NOMO-1 (cell line): ENCODE data around the gene CAMK2D.

ENCODE experiments used
- DNase-seq, 2 experiments: peaks; one replicate each; lab custom pipeline; 2025; ENCODE audit not compliant: unreplicated experiment in 2 of 2; lab: John Stamatoyannopoulos, UW

CAMK2D gene

DNA sequence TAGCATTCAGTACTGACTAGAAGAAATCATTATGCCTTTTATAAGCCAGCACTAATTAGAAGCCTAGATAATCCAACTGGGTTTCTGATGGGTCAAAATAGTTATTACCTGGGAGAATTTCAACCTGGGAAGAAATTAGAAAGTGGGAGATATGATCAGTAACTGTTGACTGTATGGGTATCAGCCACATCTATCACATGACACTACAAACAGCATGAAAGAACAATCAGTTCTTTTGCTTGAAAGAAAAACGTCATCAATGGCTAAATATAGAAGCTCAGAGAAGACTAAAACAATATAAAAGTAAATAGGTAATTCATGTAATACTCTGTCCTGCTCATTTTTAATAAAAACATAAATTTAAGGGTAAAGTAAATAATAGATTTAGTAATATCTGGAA lies 145.1 kb downstream of the CAMK2D start:
- DNase-seq = no peak

DNA sequence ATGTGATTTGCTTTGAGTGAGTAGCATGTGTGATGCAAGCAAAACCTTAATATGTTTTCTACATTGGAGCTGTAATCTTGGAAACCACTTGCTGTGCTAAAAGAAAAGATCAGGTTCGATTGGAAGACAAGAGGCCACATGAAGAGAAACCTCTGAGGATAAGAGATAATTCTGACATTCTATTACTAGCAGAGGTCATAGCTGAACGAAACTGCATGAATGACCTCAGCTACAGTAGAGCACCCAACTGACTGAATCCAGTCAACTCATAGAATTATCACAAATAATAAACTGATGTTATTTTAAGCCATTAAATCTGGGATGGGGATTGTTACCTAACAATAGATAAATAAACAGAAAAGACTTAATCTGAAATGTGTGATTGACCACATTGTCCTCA lies 147.1 kb downstream of the CAMK2D start:
- no peak for DNase-seq

- DNase-seq = no peak
These were observed 148.0 kb downstream of the CAMK2D start for GRCh38 chr4:113613503-113613902.

GRCh38 chr4:113610537-113610936 lies 151.0 kb downstream of the CAMK2D start:
- DNase-seq = no peak

DNA sequence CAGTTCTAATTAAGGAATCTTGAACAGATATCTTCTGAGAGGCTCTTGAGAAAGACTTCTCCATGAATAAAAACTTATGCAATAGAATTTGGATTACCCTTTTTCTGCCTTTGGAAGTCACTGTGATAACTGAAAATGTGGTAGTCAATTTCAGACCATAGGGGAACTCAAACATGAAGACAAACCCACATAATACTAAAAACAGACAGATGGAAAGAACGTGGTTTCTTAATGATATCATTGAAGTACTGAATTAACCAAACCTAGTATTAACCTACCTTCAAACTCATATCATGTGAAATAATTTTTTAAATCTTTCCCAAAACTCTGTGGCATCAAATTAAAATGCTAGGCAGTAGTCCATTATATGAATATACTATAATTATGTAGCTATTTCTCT lies 153.5 kb downstream of the CAMK2D start:
- DNase-seq = no peak

DNA sequence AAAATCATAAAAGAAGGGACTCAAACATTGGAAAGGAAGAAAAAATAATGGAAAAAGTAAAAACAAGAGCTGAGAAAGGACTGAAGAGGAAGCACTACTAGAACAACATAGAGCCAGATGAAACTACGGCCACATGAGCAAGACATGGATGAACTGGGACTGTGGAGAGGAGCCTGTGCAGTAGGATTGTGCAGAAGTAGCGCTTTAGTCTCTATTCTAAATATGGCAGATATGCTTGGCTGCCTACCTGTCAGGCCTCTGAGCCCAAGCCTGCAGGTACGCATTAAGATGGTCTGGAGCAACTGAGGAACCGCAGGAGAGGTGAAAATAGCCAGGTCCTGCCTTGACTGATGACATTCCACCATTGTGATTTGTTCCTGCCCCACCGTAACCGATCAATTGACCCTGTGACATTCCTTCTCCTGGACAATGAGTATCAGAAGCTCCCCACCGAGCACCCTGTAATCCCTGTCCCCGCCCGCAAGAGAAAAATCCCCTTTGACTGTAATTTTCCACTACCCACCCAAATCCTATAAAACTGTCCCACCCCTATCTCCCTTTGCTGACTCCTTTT lies 154.3 kb downstream of the CAMK2D start:
- DNase-seq = no peak

- DNase-seq = no peak
These were observed 156.6 kb downstream of the CAMK2D start for GRCh38 chr4:113604955-113605354.

DNA sequence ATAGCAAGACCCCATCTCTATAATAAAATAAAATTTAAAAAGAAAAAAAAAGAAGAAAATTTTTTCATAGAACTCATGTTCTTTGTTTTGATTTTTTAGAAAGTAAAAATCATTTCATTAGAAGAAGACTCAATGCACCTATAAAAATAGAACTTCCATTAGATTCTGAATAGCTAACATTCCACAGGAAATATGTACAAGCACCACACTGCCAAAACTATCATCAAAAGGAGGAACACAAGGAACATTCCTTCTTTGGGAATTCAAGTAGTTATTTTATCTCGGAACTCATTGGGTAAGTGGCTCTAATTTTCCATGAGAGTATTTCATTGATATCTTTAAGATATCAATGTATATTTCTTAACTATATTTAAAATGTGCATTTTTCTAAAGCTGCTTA lies 157.6 kb downstream of the CAMK2D start:
- no peak for DNase-seq

- DNase-seq = no peak
These were observed 158.8 kb downstream of the CAMK2D start for GRCh38 chr4:113602646-113603228.

- DNase-seq = no peak
These were observed 159.9 kb downstream of the CAMK2D start for GRCh38 chr4:113601636-113602035.

DNA sequence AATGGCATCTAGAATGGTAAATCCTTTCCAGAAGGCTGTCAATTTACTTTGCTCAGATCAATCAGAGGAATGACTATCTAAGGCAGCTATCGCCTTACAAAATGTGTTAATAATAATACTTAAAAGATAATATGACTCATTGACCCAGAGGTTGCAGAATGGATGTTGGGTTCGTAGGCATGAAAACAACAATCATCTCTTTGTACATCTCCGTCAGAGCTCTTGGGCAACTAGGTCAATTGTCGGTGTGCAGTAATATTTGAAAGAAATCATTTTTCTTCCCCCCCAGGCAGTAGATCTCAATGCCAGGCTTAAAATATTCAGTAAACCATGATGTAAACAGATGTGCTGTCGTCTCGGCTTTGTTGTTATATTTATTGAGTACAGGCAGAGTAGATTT lies 165.1 kb downstream of the CAMK2D start:
- DNase-seq = no peak

DNA sequence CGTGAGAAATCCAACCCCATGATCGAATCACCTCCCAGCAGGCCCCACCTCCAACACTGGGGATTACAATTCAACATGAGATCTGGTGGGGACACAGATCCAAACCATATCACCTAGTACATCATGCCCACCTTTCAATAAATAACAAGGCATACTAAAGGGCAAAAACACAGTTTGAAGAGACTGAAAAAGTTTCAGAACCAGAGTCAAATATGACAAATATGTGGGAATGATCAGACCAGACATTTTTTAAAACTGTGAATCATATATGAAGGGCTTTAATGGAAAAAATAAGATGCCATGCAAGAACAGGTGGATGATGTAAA lies 167.3 kb downstream of the CAMK2D start:
- DNase-seq = no peak

DNA sequence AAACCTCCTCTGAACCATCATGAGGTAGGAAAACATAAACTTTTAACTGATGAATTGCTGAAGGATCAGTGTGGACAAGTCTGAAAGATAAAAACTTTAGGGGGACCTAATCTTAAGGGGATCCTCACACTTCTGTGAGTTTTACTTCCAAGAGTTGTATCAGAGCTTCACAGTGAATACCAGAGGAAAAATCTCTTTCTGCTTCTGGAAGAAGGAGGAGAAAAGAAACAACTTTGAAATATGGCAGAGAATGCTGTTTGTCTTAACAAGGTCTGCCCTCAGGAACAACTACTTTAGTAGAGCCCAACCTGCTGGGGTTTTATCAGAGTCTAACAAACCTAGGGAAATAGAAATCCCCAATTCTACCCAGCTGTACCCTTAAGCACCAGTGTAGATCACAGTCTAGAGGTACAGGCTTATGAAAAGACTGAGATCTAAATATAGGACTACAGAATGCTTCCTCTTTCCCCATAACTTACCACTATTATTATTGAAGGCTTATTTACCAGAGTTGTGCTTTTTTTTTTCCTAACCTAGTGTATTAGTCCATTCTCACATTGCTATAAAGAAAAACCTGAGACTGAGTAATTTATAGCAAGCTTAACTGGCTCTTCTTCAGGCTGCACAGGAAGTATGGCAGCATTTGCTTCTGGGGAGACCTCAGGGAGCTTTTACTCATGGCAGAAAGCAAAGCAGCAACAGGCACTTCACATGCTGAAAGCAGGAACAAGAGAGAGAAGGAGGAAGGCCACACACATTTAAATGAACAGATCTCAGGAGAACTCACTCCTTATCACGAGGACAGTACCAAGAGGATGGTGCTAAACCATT lies 167.9 kb downstream of the CAMK2D start:
- peak in 1 of 2 experiments; percentile 52 for DNase-seq

DNA sequence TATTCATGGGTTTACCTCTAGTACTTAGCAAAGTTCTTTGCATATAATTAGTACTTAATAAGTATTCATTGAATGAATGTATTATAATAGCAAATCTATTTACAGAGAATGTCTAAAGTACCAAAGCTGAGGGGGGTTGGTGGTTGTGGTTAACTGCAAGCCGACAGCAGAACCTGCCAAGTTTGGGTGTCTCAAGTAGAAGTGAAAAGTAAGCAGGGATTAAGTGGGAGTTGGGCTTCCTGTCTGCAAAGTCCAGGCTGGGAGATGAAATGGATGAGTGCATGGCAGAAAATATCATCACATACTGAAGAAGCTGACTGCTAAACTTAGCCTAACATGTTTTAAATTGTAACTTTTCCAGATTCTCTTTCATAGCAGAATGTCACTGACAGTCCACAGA lies 169.6 kb downstream of the CAMK2D start:
- no peak for DNase-seq

GRCh38 chr4:113588895-113589668 lies 172.5 kb downstream of the CAMK2D start:
- peak; percentile 58 to 64 for DNase-seq

GRCh38 chr4:113587640-113588275 lies 173.8 kb downstream of the CAMK2D start:
- DNase-seq = no peak

GRCh38 chr4:113587156-113587555 lies 174.4 kb downstream of the CAMK2D start:
- DNase-seq = no peak

DNA sequence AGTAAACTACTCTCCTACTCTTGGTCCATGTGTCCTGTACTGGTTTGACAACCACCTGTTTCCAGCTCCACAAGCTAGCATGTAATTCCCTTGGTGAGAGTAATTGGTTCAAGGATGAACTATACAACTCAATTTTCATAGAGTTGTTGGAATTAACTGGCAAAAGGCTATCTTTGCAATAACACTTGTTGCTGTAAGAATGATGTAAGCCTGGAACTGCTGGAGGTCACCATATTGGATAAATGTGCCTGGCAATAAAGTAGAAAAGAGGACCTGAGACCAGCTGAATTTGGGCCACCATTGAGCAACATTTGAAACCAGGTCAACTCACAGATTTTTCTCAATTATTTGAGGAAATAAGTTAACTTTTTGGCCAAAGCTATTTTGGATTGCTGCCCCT lies 175.5 kb downstream of the CAMK2D start:
- DNase-seq = peak; percentile 57 to 76

DNA sequence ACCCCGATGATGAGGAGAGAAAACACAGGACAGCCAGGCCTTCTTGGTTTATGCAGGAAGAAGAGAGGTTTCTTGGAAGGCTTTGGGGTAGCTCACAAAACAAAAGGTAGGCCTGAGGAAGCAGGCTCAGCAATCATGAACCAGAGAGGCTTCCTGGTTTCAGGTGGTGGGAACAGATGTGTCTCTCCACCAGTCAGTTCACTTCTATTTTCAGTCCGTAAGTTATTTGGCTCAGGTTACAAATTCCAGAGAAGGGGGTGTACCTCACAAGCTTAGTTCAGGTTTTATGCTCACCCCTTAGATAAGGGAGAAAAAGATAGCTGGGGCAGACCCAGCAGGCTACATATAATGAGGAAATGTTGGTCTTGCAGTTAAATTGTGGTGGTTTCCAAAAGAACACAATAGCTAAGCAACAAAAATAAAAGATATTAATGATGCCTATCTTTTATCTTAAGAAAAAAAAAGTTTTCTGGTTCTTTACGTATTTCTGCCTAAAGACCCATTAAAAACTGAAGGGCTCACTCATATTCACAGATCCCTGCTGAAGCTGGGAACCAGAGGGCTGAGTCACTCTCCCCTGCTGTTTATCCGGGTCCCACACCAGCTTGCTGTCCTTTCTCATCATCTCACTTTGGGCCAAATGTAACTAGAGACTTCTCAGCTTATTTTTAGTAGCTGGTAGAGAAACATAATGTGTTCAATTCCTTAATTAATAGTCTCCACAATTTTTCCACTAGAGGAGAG lies 177.0 kb downstream of the CAMK2D start:
- no peak for DNase-seq

GRCh38 chr4:113582737-113583136 lies 178.8 kb downstream of the CAMK2D start:
- DNase-seq = no peak
